B cell (primary cell): ENCODE data around the gene TAB3. TPM values are rescaled to one million over a fixed set of nuclear protein-coding genes. Genes with fewer than 3 reads are reported as not detected.

Experiments used
- ATAC-seq: fragments of 200-7000 bp; cut with Tn5 transposase; one replicate; pipeline ENCODE4 v1.10.0; 2021; ENCODE audit warnings: low read depth, mild to moderate bottlenecking, moderate number of reproducible peaks, moderate library complexity
- CTCF ChIA-PET: fragments of 350-600 bp; sonication (Branson Sonifier 250); formaldehyde crosslinking; loops from one replicate; lab custom pipeline; 2021; ENCODE audit warnings: antibody characterized with exemption, inconsistent platforms; lab: Charles Lee
- POLR2A ChIA-PET: fragments of 350-600 bp; sonication (Branson Sonifier 250); formaldehyde crosslinking; loops from one replicate; lab custom pipeline; 2021; ENCODE audit warnings: antibody characterized with exemption; lab: Charles Lee
- DNase-seq: peaks from one replicate; pipeline ENCODE4 v3.0.0; 2013
- H2AFZ ChIP-seq: 2 replicates; pipeline ENCODE4 v1.6.1; 2012; ENCODE audit warnings: mild to moderate bottlenecking, low read depth, low read length; ENCODE audit not compliant: insufficient read depth, poor library complexity, severe bottlenecking
- H3K27ac ChIP-seq, 2 donors: 1 replicate in 1 of 2; 2 replicates in 1 of 2; pipeline ENCODE4 v1.5.1; 2012 to 2013; ENCODE audit warnings: low read length in 2 of 2, mild to moderate bottlenecking in 2 of 2, moderate library complexity in 1 of 2
- H3K27me3 ChIP-seq, 4 experiments: fragments of 200-600 bp in 1 of 4; sonication (generic) in 1 of 4; replicated peaks in 1 of 4; 1 replicate in 2 of 4; 2 replicates in 2 of 4; pipeline versions ENCODE4 v1.6.1 to v1.7.0; 2013 to 2016; ENCODE audit warnings: low read length in 3 of 4, mild to moderate bottlenecking in 2 of 4, mixed read lengths in 1 of 4, moderate library complexity in 1 of 4; ENCODE audit not compliant: insufficient read depth in 4 of 4, control insufficient read depth in 3 of 4; ENCODE audit errors: control extremely low read depth in 1 of 4
- H3K36me3 ChIP-seq, 2 experiments: replicated peaks in 1 of 2; 1 replicate in 1 of 2; 2 replicates in 1 of 2; pipeline versions ENCODE4 v1.6.1 to v1.7.1; 2013; ENCODE audit warnings: low read length in 1 of 2; ENCODE audit not compliant: insufficient read depth in 2 of 2, control insufficient read depth in 1 of 2; ENCODE audit errors: control extremely low read depth in 1 of 2, extremely low read depth in 1 of 2
- H3K4me1 ChIP-seq, 2 donors: fragments of 200-600 bp in 1 of 2; sonication (generic) in 1 of 2; 1 replicate in 1 of 2; 2 replicates in 1 of 2; pipeline versions ENCODE4 v1.5.1 to v1.6.1; 2013 to 2017; ENCODE audit warnings: low read length in 2 of 2; ENCODE audit not compliant: control insufficient read depth in 2 of 2, insufficient read depth in 2 of 2
- H3K4me2 ChIP-seq: replicated peaks from 2 replicates; pipeline ENCODE3; 2012; ENCODE audit warnings: mild to moderate bottlenecking, low read depth, low read length; ENCODE audit not compliant: poor library complexity, severe bottlenecking
- H3K4me3 ChIP-seq, 5 experiments: fragments of 200-600 bp in 1 of 5; sonication (generic) in 1 of 5; 1 replicate in 3 of 5; 2 replicates in 2 of 5; pipeline versions ENCODE4 v1.5.1 to v1.7.0; 2011 to 2016; ENCODE audit warnings: low read length in 4 of 5, mild to moderate bottlenecking in 4 of 5, low read depth in 2 of 5, control low read depth in 1 of 5, moderate library complexity in 1 of 5; ENCODE audit not compliant: insufficient read depth in 1 of 5; ENCODE audit errors: control extremely low read depth in 1 of 5, extremely low read depth in 1 of 5
- H3K79me2 ChIP-seq: fragments of 200-600 bp; sonication (generic); one replicate; pipeline ENCODE4 v1.6.0; 2016; ENCODE audit warnings: low read length; ENCODE audit not compliant: control insufficient read depth, insufficient read depth
- H3K9ac ChIP-seq: fragments of 200-600 bp; sonication (generic); 2 replicates; pipeline ENCODE4 v1.6.1; 2017; ENCODE audit warnings: mild to moderate bottlenecking, low read length, moderate library complexity
- H3K9me3 ChIP-seq, 3 donors: one replicate each; pipeline versions ENCODE4 v1.6.1 to v1.7.1; 2013; ENCODE audit warnings: low read length in 2 of 3; ENCODE audit not compliant: control insufficient read depth in 2 of 3, insufficient read depth in 1 of 3; ENCODE audit errors: control extremely low read depth in 1 of 3
- H4K20me1 ChIP-seq: 2 replicates; pipeline ENCODE4 v1.6.0; 2012; ENCODE audit warnings: mild to moderate bottlenecking, low read length; ENCODE audit not compliant: insufficient read depth, control insufficient read depth, poor library complexity, severe bottlenecking
- H3K27ac Mint-ChIP-seq: one replicate; pipeline ENCODE4 v1.8.0; 2021; ENCODE audit warnings: mixed read lengths
- H3K27me3 Mint-ChIP-seq: one replicate; pipeline ENCODE4 v1.8.0; 2021; ENCODE audit warnings: mixed read lengths
- H3K4me1 Mint-ChIP-seq: one replicate; pipeline ENCODE4 v1.8.0; 2021; ENCODE audit warnings: mixed read lengths
- H3K4me3 Mint-ChIP-seq: one replicate; pipeline ENCODE4 v1.8.0; 2021; ENCODE audit warnings: mixed read lengths
- H3K9me3 Mint-ChIP-seq: one replicate; pipeline ENCODE4 v1.8.0; 2022; ENCODE audit warnings: mixed read lengths; ENCODE audit not compliant: insufficient read depth
- EZH2 ChIP-seq: IDR thresholded peaks from 2 replicates; pipeline ENCODE4 v1.6.1; 2012; ENCODE audit warnings: borderline replicate concordance, low read depth, mild to moderate bottlenecking, moderate library complexity, low read length; ENCODE audit not compliant: insufficient read depth, poor library complexity, severe bottlenecking
- WGBS: methylation state at CpG from one replicate; pipeline ENCODE4 v1.1.5; 2013; ENCODE audit warnings: missing lambda C conversion rate; ENCODE audit not compliant: insufficient coverage; 5-methylcytosine and 5-hydroxymethylcytosine counted together
- intact Hi-C: fragments of 100-400 bp; cut with micrococcal nuclease; formaldehyde crosslinking; loops from one replicate; pipeline ENCODE4 v1.10.0; 2022
- polyA plus RNA-seq: library from polyadenylated mRNA; depleted of rRNA; stranded (reverse); fragments of >200 nt; gene quantifications from 2 replicates; pipeline ENCODE4 v1.2.3, GENCODE V29; 2012
- total RNA-seq, 2 donors: library from RNA; stranded (reverse); fragments of 120-200 nt in 1 of 2; gene quantifications; 1 replicate in 1 of 2; 2 replicates in 1 of 2; pipeline versions ENCODE4 v1.2.3 to v1.2.4, GENCODE V29; 2013 to 2022
- TF ChIP-seq, protein P1 (sequence below): fragments of 200-600 bp; IDR thresholded peaks from one replicate; pipeline ENCODE4 v1.8.0; 2022; ENCODE audit warnings: antibody characterized with exemption, mild to moderate bottlenecking

The TAB3 gene
- total and polyA plus RNA-seq, 2 donors (not counting 1 experiment from before 2014, with no cell fraction given), result 11.4 to 26.5 TPM

DNA sequence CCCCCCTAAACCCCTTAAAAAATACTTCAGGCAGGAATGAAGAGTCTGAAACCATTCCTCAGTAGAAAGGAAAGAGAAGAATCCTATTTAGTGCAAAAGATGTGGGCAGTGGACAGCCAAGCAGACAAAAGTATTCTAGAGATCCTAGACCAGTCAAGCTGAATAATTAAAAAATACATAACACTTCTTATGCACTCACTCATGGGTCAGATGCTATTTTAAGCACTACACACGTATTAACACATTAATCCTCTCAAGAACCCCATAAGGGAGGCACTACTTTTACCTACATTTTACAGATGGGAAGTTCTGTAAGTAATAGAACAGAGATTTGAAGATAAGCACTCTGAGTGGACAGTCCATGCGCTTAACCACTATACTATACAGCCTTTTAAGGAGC is 5.9 kb downstream of the TAB3 start:
- Mint-ChIP-seq H3K4me1 (peaks cover 59% of the 10 kb centered on the region), H3K27me3 (no peaks in the 10 kb centered on the region), H3K27ac (no peak overlapping the region), H3K9me3 (no peaks in the 10 kb centered on the region), H3K4me3 (no peak overlapping the region)
- peaks cover 68% of the 10 kb centered on the region for H3K79me2 ChIP-seq
- ChIA-PET POLR2A (no interaction called here), CTCF (no interaction called here)
- H3K9me3 ChIP-seq, result no peaks in the 10 kb centered on the region
- no peak overlapping the region for H3K4me3 ChIP-seq
- H4K20me1 ChIP-seq, result no peaks in the 10 kb centered on the region
- H3K4me2 ChIP-seq, result no peak overlapping the region
- no peak for ATAC-seq
- peaks cover 0 to 7% of the 10 kb centered on the region in 2 donors for H3K4me1 ChIP-seq
- no peak overlapping the region for H3K27ac ChIP-seq
- TF ChIP-seq, protein P1, sequence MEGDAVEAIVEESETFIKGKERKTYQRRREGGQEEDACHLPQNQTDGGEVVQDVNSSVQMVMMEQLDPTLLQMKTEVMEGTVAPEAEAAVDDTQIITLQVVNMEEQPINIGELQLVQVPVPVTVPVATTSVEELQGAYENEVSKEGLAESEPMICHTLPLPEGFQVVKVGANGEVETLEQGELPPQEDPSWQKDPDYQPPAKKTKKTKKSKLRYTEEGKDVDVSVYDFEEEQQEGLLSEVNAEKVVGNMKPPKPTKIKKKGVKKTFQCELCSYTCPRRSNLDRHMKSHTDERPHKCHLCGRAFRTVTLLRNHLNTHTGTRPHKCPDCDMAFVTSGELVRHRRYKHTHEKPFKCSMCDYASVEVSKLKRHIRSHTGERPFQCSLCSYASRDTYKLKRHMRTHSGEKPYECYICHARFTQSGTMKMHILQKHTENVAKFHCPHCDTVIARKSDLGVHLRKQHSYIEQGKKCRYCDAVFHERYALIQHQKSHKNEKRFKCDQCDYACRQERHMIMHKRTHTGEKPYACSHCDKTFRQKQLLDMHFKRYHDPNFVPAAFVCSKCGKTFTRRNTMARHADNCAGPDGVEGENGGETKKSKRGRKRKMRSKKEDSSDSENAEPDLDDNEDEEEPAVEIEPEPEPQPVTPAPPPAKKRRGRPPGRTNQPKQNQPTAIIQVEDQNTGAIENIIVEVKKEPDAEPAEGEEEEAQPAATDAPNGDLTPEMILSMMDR, result no peak
- no peak for TF ChIP-seq EZH2
- intact Hi-C loops, result loop anchor here (10.0 kb wide), 2 partner anchors 68 to 342 kb away; no protein-coding TSS in a partner anchor
- no peaks in the 10 kb centered on the region for H3K36me3 ChIP-seq
- no peak overlapping the region for H2AFZ ChIP-seq
- no peak overlapping the region for H3K9ac ChIP-seq
- no CpG with 5 or more reads among the region's 2 CpGs for WGBS
- no peak for DNase-seq
- H3K27me3 ChIP-seq, result no peaks in the 10 kb centered on the region

DNA sequence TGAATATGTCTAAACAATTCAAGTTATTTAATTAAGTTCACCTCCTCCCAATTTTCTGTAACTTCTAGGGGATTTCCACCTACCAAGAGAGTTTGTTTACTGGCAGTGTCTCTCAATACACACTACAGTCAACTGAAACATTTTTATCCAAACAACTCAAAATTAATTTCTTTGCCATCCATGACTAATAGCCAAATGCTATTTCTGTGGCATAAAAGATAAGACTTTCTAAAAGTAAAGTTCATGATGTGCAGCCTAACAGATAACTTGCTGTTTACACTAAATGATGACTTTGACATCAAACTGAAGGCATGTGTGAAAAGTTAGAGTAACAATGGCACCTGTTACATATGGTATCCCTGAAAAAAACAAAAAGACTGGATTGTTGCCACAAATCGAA is 7.3 kb downstream of the TAB3 start:
- ATAC-seq (no peak), DNase-seq (no peak)
- no peaks in the 10 kb centered on the region for H3K27me3 ChIP-seq
- H3K4me2 ChIP-seq, result no peak overlapping the region
- Mint-ChIP-seq H3K9me3 (no peaks in the 10 kb centered on the region), H3K4me1 (peaks cover 56% of the 10 kb centered on the region), H3K4me3 (no peak overlapping the region), H3K27me3 (no peaks in the 10 kb centered on the region), H3K27ac (no peak overlapping the region)
- H3K9ac ChIP-seq, result no peak overlapping the region
- no peak overlapping the region for H2AFZ ChIP-seq
- no peaks in the 10 kb centered on the region for H4K20me1 ChIP-seq
- intact Hi-C loops, result loop anchor here (10.0 kb wide), 2 partner anchors 67 to 343 kb away; no protein-coding TSS in a partner anchor
- no peaks in the 10 kb centered on the region for H3K4me1 ChIP-seq
- H3K4me3 ChIP-seq, result no peak overlapping the region
- no peaks in the 10 kb centered on the region for H3K36me3 ChIP-seq
- H3K27ac ChIP-seq, result no peak overlapping the region
- CTCF ChIA-PET, result no interaction called here
- no CpG with 5 or more reads among the region's 1 CpG for WGBS
- no peak for TF ChIP-seq EZH2
- TF ChIP-seq, protein P1, result no peak
- POLR2A ChIA-PET, result no interaction called here
- H3K9me3 ChIP-seq, result no peaks in the 10 kb centered on the region
- H3K79me2 ChIP-seq, result peaks cover 65% of the 10 kb centered on the region
